GM21786 (cell line): ENCODE data around the gene GPR176.

ENCODE experiments used
- ATAC-seq: cut with Tn5 transposase; IDR thresholded peaks from one replicate; pipeline ENCODE4 v1.9.1; 2021; ENCODE audit not compliant: unreplicated experiment

GPR176 gene

DNA sequence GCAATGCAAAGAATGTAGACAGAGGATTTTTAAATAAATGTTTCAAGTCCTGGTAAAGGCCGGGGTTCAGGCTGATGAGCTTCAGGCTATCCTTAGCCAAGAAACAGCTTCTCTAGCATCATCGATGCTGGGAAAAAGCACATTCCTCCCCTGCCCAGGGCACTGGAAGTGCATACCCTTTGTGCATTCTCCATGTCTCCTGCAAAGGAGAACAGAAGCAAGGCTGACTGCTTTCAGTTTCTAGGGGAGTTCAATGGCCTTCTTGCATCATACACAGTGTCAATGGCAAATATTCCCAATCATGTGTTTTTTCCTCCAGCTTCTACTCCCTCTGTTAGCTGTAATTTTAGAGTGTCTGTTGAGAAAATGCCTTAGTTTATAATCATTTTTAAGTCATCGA is 59.9 kb downstream of the GPR176 start:
- ATAC-seq = no peak

GRCh38 chr15:39859636-39860035 is 60.4 kb downstream of the GPR176 start:
- no peak for ATAC-seq

DNA sequence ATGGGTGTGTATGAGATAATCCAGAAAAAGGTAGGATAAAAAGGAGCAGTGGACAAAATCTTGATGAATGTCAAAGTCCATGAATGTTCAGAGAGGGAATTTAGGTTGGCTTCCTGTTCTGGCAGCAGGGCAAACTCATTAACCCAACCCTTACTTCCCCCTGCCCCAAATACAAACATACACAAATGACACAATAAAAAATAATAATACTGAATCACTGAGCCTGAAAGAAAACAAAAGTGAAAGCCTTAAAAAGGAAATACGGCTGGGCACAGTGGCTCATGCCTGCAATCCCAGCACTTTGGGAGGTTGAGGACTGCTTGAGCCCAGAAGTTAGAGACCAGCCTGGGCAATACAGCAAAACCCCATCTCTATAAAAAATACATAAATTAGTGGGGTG is 62.9 kb downstream of the GPR176 start:
- ATAC-seq = no peak

- ATAC-seq = no peak
Observed at GRCh38 chr15:39856357-39856756, 63.7 kb downstream of the GPR176 start.

GRCh38 chr15:39855400-39855799 is 64.7 kb downstream of the GPR176 start:
- no peak for ATAC-seq

GRCh38 chr15:39854161-39854560 is 65.9 kb downstream of the GPR176 start:
- ATAC-seq = no peak

- no peak for ATAC-seq
Observed at GRCh38 chr15:39852250-39852649, 67.8 kb downstream of the GPR176 start.

DNA sequence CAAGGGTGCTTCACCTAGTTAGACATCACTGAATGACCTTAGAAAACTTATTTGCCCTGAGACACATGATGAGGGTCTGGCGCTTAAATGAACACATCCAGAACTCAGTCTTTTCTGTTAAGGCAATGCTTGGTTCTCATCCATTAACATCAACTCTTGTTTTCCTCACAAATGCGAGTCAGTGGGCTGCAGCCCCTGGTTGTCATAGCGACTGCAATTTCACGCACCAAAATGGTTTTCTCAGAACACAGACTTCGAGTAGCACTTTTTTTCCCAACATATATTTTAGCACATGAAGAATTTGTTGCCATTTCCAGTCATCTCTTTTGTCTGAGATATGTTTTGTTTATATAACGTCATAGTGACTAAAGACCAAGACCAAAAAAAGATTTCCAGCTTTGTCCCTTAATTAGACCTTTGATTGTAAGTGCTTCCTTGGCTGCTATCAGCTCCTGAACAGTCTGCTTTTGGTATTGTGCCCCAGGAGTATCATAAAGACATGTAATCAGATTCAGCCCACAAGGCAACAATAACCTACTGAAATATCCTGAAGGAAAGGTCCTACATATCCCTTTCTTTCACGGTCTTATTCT is 68.5 kb downstream of the GPR176 start:
- ATAC-seq = no peak

GRCh38 chr15:39850436-39850835 is 69.6 kb downstream of the GPR176 start:
- ATAC-seq = no peak

DNA sequence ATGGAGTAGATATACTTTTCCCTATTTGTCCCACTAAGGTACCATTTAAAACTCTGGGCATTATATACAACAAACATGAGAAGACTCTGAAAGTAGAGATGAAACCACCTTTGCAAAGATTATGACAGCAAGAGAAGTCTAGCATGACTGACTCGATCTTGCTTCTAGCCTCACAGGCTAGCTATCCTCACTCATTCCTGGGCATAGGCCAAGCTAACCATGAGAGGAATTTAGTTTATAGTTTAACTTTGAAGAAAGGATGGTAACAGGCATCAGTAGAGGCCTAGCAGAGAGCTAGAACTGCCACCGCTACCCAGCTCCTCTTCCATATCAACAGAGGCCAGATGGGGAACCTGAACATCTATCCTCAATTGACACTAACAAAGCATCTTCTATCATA is 74.0 kb downstream of the GPR176 start:
- ATAC-seq = no peak

DNA sequence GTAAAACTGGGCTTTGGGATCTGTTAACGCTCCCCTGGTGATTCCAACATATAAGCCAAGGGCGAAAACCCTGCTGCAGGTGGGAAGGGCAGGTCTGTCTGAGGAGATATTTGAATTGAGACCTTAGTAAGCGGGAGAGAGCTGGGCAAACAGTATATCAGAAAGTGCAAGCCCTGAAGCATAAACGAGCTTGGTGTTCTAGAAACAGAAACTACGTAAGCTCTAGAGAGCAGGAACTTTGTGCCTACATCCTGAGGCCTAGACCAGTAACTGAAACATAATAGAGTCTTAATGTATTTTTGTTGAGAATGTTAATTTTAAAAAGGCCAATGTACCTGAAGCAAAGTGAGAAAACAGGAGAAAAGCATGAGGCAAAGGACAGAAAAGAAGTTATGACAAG is 74.5 kb downstream of the GPR176 start:
- no peak for ATAC-seq

DNA sequence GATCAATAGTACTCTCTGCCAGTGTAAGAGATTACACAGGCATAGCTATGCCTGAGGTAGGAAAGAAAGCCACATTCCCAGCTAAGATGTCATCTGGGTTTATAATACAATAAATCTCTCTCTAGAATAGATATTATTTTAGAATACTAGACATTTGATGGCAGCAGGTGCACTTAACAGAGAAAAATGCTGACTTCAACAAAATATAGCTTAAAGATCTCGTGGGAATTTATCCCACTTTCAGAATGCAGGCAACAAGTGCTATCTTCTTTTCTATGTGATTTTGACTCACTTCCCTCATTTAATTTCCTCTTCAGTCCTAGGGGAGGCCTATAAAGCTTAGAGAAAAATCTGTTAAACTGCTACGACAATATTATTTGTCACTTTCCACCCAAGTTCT is 76.5 kb downstream of the GPR176 start:
- ATAC-seq = no peak

- no peak for ATAC-seq
Observed at GRCh38 chr15:39837454-39837853, 82.6 kb downstream of the GPR176 start.

DNA sequence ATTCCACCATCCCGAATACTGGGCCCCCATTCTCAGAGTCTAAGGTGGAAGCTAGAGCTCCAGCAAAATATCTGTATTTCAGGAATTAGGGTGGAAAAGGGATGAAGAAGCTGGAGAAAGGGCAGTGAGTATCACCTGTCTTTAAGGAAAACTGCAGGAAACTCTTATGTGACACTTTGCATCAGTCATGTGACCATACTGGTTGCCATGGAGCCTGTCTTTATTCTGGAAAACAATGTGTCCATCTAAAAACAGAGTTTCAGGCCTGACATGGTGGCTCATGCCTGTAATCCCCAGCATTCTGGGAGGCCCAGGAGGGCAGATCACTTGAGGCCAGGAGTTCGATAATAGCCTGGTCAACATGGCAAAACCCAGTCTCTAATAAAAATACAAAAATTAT is 84.5 kb downstream of the GPR176 start:
- no peak for ATAC-seq

DNA sequence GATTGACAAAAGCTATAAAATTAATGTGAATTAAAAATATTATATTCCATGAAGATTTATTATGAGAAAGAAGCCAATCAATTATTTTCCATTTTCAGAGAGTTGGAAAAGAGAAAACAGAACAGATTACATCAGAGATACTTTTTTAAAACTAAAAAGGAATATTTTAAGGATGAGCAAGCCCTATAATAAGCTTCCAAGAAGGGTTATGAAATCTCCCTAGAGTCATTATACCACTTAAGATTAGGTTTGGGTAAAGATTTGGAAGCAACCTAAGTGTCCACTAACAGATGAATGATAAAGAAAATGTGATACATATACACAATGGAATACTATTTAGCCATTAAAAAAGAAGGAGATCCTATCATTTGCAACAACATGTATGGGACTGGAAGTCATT is 85.8 kb downstream of the GPR176 start:
- no peak for ATAC-seq

- ATAC-seq = no peak
Observed at GRCh38 chr15:39833515-39833981, 86.5 kb downstream of the GPR176 start.

GRCh38 chr15:39830166-39830565 is 89.9 kb downstream of the GPR176 start:
- no peak for ATAC-seq

DNA sequence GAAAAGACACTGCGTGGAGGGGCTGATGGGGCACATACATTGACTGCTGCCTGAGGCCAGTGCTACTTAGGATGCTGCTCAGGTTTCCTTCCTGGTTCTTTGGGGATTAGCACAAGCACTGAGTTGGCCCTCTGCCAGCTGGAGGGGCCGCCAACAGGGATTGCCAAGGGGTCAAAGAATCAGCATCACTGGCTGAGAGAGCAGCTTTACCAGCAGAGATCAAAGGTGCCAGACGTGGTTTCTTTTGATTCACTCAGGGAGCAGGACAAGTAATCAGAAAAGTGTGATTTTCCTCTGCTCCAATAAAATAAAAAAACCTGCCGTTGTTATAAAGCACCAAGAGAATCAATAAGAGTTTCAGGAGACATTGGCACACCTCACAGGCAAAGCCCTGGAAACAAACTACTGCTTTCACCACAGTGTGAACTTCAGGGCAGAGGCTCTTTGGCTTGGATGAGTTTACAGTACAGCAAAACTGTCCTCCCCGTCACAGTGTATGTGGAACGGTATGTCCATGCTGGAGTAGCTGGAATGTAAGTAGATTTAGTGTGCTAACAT is 91.6 kb downstream of the GPR176 start:
- ATAC-seq = no peak

- no peak for ATAC-seq
Observed at GRCh38 chr15:39826975-39827374, 93.1 kb downstream of the GPR176 start.

DNA sequence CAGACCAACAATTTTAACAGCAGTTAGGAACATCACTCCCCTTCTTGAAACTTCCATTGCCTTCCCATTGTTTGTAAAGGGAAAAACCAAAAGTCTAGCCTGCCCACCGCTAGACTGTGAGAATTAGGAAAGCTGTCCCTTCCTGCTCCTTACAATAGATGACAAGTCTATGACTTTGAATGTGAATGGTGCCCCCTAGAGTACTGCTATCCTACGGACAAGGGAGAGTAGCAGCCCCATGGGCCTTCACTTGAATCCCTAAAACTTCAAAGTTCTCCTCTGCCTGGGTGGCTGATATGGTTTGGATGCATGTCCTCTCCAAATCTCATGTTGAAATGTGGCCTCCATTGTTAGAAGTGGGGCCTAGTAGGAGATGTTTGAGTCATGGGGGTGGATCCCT is 96.4 kb downstream of the GPR176 start:
- no peak for ATAC-seq

GRCh38 chr15:39820050-39820602 is 99.9 kb downstream of the GPR176 start:
- no peak for ATAC-seq

DNA sequence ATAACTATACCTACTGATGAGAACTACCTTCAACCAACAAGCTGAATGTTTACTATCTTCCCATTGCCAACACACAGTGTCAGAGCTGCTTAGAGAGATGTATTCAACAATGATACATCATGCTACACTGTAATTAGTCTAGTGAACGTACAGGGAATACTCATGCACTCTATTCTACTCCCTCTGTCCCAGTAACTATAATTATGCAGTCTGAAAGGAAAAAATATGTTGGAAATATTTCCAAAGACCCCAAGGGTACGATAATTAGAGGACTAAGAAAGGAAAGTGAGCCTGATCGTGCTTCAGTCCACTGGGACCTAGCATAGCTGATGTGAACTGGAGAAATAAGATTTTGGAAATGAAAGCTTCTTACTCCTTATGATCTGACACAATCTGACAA is 100.5 kb downstream of the GPR176 start:
- ATAC-seq = no peak

DNA sequence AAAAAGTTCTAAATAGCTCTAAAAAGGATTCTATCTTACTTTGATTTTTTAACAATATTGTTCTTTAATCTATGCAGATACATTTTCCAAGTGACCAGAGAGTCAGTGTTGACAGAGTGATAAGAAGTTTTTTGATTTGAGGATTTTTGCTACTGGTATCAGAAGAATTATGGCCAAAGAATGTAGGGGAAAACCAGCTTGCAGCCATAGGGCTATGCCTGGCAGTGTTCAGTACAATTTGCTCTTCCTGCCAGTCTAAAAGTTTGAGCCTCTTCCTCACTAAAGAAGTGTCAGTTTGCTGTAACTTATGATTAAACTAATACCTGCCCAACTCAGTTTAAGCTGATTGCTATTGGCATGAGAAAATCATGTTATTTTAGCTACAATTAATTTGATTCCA is 102.2 kb downstream of the GPR176 start:
- no peak for ATAC-seq
